ENCODE data around the gene CHRNA7.

- TF ChIP-seq CTCF (IDR thresholded peaks at IDR 0.05): no peak
- no peak for TF ChIP-seq ZFX (IDR thresholded peaks at IDR 0.05; ENCODE audit: borderline replicate concordance)
Measured at GRCh38 chr15:31997711-31998110, 32.6 kb upstream of the CHRNA7 start.
